IPS DF 4.7 (cell line): ENCODE data around the gene XPNPEP3.
"Not testable (repeated sequence)": the region's sequence is repeated elsewhere in the genome, so short reads cannot be mapped to it uniquely, and the experiment has no call there.

Experiments
- DNase-seq: peaks from one replicate; pipeline ENCODE4 v3.0.0-alpha.2; 2013; ENCODE audit warnings: low spot score; ENCODE audit errors: extremely low read depth

Gene XPNPEP3

DNA sequence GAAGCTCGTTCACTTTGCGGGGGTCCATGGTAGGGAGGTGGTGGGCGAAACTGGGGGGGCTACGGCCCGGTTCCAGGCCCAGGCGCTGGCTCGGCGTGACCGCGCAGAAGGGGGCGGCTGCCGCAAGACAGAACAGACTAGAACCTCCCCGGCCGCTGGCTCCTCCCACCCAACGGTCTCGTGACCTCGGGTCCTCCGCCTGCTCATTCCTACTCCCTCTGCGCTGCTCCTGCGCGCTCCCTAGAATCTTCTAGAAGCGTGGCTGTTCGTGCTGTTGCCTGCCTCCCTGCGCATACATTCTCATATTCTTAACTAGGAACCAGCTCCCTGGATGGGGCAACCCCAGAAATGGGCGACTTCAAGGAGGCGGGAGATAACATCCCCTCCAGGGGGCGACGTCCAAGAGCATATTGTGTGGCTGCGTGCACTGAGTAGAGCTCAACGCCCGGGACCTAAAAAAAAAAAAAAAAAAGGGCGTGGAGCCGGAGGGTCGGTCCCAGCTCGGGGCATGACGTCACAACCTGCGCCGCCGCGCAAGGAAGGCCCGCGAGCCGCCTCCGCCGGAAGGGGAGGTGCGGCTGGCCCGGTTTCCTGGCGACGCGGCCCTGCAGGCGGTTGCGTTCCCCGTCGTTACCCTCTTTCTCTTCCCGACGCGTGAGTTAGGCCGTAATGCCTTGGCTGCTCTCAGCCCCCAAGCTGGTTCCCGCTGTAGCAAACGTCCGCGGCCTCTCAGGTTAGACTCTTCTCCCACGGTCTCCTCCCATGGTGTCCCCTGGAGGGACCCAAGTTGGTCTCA is at the start of gene XPNPEP3, which contains the start of gene ST13:
XPNPEP3 (plus strand) TSS at position 636 of the 796 bp plus-strand sequence; CDS start at position 670, 34 bp downstream.
ST13 (minus strand) TSS at position 127 of the 796 bp plus-strand sequence; CDS start at position 28, 99 bp downstream.
- DNase-seq: peak; percentile 87

DNA sequence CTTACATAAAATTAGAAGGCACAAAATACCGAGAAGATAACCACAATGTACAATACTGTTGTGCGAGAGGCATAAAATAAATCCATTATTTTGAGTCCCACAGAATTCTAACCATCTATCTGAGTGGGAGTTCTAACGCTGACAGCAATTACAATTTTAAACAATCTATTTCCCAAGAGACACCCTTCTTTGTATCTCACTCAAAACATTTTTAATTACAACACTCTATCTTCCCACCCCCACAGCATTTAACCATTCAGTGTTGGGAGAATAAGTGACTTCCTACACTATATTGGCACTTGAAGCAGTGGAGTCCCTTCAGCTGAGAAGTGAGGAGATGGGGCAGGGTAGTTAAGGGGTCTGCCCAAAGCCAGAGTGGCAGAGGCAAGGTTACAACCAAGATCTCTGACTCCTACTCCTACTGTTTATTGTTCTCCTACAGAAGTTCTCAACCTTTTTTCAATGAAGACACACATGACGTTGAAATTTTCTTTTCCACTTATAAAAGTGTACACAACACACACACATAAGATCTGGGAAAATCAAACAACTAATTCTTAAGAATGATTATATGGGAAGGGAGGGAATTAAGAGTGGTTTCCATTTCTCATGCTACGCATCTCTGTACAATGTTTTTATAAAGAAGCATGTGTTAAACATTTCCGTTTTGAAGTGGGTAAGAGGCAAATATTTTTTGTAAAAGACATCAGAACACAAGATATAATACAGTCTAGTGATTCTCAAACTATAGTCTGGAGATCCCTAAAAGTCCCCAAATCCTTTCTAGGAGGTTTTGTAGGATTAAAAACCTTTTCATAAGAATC is 48.7 kb upstream of the XPNPEP3 start:
- DNase-seq: no peak

DNA sequence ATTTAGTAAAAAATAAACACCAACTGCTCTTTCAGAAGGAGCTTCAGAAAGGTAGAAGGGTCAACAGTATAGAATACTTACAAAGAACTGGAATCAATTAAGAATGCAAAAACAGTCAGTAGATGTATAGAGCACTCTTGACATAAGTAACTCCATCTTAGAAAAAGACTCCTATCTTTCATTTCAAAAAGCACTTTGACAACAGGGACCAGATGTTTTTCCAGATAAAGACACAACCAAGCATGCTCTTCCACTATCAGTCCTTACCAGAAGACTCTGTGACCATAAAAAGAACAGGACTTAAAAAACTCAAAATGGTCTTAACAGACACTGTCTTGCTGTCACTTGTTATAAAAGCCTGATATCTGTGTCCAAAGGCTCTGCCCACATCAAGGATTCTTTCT is 43.0 kb upstream of the XPNPEP3 start:
- no peak for DNase-seq

DNA sequence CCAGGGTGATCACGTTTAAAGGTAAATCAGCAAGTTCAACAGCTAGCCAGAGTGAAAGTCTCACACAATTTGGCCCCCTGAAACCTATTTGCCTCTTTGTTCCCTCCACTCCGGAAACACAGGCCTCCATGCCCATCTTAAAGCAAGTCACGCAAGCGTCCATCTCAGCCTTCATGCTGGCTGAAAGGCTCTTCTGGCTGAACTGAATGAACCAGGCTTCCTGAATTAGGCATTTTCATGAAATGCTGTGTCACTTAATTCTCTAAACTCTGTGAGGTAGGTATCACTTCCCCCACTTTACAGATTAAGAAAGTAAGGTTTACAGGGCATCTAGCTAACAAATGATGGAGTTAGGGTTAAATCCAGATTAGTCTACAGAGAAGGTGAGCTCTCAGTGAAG is 39.2 kb upstream of the XPNPEP3 start:
- DNase-seq: no peak

DNA sequence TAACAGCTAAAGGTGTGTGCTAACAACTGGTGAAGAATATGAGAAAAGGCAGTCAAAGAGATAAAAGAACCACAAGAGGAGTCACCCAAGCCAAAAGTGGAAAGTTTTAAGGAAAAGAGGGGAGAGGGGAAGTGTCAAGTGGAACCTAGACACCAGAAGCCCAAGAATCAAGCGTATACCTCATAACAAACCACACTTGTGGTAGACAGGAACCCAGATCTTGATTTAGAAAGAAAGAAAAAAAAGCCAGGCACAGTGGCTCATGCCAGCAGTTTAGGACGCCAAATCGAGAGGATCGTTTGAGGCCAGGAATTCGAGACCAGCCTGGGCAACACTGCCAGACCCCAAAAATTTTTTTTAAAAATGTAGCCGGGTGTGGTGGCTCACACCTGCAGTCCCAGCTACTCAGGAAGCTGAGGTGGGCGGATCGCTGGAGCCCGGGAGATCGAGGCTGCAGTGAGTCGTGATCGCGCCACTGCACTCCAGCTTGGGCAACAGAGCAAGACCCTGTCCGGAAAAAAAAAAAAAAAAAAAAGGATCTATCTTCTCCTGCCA is 38.7 kb upstream of the XPNPEP3 start:
- DNase-seq: no peak

DNA sequence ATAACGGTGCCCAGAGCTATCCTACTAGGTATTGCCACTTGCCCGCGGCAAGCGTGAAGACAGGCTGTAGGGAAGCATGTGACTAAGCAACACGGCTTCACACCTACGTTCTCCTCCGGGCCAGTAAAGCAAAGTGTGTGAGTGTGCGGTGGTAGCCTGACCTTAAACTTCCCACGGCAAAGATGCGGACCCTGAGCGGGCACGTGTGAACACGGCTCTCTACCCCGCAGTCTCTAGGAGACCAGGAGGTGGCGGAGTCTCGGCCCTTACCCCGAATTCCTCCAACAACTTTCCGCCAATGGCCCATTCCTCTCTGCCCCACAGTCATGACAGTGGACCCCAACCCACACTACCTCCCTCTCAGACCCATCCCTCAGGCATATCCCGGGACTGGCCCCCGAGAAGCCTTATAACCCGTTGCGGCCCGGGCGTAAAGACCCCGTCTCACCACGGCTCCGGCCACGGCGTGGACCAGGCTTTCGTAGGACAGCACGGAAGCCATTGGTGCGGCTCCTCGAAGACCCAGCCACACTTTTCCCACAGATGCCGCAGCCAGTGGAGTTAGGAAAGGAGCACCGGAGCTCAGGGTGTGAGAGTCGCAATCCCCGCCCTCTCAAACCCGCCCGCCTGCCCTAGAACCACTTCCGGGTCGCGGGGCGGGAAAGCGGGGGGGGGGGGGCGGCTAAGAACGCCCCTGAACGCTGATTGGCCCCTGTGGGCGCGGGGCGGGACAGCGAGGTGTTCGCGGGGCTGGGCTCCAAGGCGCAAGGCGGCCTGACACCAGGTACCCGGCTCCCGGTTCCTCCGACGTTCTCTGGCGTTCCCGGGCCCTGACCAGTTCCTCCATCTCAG is 38.0 kb upstream of the XPNPEP3 start, which contains the start of gene SLC25A17:
SLC25A17 (minus strand) TSS at position 600 of the 852 bp plus-strand sequence; CDS start at position 502, 98 bp downstream.
- peak; percentile 36 for DNase-seq

DNA sequence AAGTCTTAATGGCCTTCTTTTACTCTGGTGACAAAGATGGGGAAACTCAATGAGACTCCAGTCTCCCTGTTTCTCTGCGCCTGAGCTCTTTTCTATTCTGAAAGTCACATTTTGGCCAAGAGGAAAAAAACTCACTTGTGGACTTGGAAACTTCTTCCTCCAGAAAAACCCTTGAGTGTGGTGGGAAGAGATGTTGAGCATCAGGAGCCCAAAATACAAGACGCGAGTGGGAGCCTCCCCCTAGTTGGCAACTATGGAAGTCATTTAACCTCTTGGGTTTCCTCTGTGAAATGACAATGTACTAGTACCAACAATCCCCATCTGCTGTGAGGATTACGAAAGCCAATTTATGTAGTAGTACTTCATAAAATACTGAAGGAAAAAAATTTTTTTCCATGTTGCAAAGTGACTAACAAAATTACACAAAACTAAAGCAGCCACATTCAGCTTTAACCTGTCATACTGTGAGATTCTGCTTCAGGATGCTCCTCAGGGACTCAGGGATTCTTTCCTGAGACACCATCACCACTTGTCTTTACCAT is 37.3 kb upstream of the XPNPEP3 start:
- DNase-seq: no peak

DNA sequence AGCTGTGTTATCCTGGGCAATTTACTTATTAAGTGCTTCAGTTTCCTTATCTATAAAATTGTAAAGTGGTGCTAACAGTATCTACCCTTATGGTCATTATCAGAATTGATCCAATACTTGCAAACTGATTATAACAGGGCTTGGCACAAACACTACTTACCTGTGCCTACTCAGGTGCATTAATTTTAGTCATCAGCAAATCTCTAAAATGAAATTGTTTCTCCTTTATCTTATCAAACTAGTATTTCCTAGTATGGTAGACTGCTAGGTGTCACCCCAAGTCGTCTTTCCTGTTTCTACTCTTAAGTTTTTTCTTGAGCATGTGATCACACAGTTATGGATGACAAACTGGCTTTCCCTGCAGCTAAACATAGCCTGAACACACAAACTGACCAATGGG is 33.5 kb upstream of the XPNPEP3 start:
- DNase-seq: no peak

DNA sequence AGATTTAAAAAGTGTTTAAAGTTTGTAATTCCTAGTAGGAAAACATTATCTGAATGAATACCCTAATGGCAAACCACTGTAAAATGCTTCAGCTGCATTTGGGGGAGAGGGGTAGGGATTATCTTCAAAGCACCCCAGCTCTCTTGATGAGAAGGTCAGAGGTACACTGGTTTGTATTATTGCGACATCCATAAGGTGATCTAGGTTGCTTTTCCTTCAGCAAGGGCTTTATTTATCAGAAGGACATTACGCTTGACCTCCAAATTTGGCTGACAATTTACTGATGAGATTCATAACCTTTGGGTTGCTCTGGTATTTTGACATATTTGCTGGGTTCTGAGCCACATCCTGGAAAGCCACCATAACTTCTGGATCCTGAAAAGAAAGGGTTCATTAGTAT is 30.7 kb upstream of the XPNPEP3 start:
- DNase-seq: not testable (repeated sequence)

DNA sequence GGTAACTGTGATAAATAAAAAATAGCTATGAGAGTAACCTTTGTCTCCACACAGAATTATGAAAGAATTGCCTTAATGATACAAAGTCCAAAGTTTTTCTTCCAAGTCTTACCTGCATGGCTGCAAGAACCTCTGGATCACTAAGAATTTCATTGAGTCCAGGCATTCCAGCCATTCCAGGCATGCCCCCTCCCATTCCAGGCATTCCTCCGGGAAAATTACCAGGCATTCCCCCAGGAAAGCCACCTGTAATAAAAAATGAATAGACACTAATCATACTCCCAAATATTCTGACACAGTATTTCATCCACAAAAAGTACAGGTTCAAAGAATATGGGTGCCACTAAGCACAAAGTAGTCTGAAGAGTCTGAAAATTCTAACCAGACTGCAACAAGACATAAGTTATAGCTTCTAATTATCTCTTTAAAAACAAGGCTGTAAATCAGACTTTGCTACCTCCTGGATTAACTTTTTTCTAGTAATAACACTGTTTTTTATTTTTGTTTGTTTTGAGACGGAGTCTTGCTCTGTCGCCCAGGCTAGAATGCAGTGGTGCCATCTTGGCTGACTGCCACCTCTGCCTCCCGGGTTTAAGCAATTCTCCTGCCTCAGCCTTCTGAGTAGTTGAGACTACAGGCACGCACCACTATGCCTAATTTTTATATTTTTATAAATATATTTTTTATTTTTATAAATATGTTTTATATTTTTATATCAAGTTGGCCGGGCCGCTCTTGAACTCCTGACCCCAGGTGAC is 29.8 kb upstream of the XPNPEP3 start:
- no peak for DNase-seq

DNA sequence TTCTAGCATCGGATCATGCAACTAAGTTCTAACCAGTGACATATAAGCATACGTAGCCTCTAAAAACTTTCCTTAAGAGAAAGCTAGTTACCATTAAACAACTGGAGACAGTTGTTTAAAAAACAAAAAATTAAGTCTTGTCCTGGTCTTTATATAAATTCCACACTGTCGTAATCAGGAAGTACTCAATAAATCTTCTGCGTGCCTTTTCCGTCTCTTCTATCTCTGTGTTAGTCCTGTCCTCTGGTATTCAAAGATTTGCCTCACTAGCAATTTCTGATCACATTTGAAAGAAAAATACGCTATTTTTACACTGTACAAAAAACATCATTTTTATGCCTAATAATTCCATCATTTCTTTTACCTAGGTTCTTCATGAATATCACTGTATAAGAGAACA is 27.8 kb upstream of the XPNPEP3 start:
- no peak for DNase-seq

DNA sequence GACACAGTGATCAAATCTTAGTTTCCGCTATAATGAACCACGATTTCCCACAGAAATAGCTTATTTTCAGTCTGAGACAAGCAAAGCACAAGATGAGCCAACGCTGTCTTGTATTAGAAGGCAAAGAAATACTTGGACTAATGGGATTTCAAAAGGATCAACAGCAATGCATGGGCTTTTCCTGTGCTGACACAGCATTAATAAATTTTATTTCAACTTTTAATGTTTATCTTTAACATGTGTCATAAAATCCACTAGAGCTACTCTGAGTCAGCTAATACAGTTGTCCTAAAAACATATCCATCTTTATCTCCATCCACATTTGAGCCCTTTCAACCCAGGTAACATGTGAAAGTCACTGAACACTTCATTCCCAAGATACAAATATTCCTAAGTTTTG is 22.3 kb upstream of the XPNPEP3 start:
- DNase-seq: no peak

DNA sequence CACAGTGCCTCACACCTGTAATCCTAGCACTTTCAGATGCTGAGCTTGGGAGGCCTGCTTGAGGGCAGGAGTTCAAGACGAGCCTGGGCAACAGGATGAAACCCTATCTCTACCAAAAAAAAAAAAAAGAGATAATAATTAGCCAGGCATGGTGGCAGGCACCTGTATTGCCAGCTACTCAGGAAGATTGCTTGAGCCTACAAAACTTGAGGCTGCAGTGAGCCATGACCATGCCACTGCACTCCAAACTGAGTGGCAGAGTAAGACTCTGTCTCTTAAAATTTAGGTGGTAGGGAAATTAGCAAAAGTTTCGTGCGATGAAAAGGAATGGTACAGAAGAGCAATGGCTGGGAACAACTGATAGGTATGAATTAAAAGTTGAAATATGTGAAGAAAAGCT is 18.5 kb upstream of the XPNPEP3 start:
- DNase-seq: no peak

DNA sequence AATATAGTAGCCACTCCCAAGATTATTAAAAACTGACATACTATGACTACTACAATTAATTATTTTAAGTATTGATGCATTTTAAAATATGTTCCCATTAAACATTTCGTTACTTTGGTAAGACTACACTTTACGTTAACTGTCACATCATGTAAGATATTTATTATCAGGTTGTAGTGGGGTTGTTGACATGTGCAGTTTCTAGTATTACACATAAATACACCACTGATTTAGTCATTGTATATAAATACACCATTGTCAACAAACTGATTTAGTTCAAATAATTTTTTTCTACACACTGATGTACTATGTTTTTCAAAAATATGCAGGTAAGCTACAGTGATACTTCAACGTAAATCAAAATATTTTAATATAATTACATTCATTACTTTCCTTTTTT is 12.0 kb upstream of the XPNPEP3 start:
- DNase-seq: no peak

DNA sequence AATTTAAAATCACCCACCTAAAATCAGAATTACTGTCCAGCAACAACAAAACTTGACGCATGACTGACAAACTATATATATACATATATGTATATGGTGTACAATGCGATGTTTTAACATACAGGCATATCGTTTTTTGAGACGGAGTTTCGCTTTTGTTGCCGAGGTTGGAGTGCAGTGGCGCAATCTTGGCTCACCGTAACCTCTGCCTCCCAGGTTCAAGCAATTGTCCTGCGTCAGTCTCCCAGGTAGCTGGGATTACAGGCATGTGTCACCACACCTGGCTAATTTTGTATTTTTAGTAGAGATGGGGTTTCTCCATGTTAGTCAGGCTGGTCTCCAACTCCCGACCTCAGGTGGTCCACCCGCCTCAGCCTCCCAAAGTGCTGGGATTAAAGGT is 11.1 kb upstream of the XPNPEP3 start:
- not testable (repeated sequence) for DNase-seq

DNA sequence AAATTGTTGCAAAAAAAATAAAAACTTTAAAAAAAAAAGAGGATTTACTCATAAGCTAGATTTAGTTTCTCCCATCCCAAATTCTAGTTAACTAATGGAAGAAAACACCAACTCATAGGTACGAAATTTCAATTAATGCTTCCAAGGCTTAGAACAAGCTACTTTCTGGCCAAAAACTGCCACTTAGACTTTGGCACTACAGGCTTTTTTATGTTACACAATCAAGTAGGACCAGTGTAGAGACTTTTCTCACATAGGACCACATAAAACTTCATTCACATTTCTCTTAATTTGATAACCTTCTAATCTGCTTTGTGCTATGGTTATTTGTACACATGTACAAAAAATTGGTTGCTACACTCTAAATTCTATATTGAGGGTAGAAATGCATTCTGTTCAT is 3.6 kb upstream of the XPNPEP3 start:
- DNase-seq: no peak

DNA sequence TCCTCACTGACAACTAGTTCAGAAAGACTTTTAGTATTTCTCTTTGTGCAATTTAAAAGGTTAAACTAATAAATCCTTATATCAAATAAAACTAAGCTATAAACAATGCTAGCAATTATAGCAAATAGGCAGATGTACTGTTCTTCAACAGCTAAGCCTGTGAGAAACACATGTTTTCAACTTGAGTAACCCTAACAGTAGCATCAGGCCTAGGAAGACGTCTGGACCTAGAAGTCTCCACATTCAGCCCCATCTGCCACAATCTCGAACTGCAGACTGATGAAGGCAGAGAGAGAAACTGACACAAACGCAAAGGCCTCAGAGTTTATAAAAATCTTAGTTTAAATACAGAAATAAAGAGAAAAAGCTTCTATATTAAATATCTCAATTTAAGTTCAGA is 3.0 kb upstream of the XPNPEP3 start:
- no peak for DNase-seq

DNA sequence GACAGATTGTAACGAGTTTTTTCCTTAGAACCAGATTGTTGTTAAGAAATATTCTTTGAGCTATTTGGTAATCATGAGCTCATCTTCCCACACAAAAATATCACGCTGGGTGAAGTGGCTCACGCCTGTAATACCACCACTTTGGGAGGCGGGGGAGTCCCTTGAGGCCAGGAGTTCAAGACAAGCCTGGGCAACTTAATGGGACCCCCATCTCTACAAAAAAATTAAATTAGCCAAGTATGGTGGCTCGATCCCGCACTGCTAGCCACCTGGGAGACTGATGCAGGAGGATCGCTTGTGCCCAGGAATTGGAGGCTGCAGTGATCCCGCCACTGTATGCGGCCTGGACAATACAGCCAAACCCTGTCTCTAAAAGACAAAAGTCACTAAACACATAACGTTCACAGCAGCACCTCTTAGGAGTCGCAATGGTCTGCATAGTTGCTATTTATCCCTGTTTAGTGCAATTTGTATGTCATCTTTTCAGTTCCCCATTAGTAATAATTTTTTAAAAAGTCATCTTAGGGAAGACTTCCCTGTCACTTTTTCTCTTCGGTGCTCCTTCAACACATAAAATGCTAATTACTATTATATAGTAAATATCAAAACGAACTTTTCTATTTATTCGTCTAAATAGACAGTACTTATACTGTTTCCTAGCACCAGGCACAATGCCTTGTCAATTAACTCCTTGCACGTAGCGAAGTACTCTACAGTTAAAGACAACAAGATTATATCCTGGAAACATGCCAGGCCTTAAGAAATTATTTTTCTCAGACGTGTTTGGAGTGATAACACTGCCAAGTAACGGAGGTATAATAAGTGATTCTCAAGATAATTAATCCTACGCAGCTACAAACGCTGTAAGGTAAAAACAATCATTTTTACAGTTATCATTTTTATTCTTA is 1.6 kb upstream of the XPNPEP3 start:
- DNase-seq: no peak

DNA sequence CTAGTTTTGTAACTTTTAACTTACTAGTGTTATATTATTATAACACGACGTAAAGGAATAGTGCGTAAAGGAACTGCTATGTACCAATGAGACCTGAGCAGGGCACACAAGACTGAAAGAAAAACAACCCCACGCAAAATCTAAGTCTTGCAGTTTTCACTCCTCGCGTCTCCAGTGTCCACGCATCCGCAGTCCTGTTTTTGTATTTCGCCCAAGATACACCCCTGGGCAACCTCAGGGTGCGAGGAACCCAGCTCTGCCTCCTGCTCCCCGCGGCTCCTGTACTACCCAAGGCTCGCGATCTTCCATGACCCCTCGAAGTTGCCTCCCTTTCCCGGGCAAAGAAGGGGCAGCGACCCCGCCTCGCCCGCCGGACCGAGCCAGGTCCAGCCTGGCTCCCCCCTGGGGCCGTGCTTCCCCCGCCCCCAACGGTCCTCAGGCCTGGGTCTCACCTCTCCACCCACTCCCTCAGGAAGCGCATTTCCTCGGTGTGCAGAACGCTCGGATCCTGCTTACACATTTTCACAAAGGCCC is 902 bp upstream of the XPNPEP3 start:
- no peak for DNase-seq
